OCI-LY1 (cell line): Measurements from ENCODE around the gene RNF19B.

Source experiments
- H2AFZ ChIP-seq: fragments of 200-600 bp; sonication (generic), shearing (Covaris generic); 2 replicates; pipeline ENCODE4 v1.6.0; 2014; ENCODE audit warnings: antibody characterized with exemption, mild to moderate bottlenecking, low read length
- H3F3A ChIP-seq: fragments of 200-600 bp; sonication (generic), shearing (Covaris generic); 2 replicates; pipeline ENCODE4 v1.6.0; 2014; ENCODE audit warnings: mild to moderate bottlenecking, antibody characterized with exemption, low read length, moderate library complexity; ENCODE audit not compliant: insufficient read depth
- H3K27ac ChIP-seq: fragments of 200-600 bp; sonication (generic); 2 replicates; pipeline ENCODE4 v1.5.1; 2014; ENCODE audit warnings: low read length, mixed run types, mild to moderate bottlenecking, low read depth; ENCODE audit not compliant: poor library complexity, severe bottlenecking
- H3K27me3 ChIP-seq: fragments of 200-600 bp; sonication (generic); 2 replicates; pipeline ENCODE4 v1.6.0; 2014; ENCODE audit warnings: antibody characterized with exemption, mild to moderate bottlenecking, low read length, moderate library complexity; ENCODE audit not compliant: insufficient read depth
- H3K36me3 ChIP-seq: fragments of 200-600 bp; sonication (generic); 2 replicates; pipeline ENCODE4 v1.6.1; 2014; ENCODE audit warnings: mild to moderate bottlenecking, antibody characterized with exemption, low read length, moderate library complexity, mixed read lengths; ENCODE audit not compliant: insufficient read depth
- H3K4me1 ChIP-seq: fragments of 200-600 bp; sonication (generic); 2 replicates; pipeline ENCODE4 v1.5.1; 2014; ENCODE audit warnings: mild to moderate bottlenecking, low read length, moderate library complexity; ENCODE audit not compliant: insufficient read depth, severe bottlenecking
- H3K4me2 ChIP-seq: fragments of 200-600 bp; sonication (generic), shearing (Covaris generic); 2 replicates; pipeline ENCODE4 v1.6.1; 2014; ENCODE audit warnings: low read length
- H3K4me3 ChIP-seq: fragments of 200-600 bp; sonication (generic); 2 replicates; pipeline ENCODE4 v1.5.1; 2014; ENCODE audit warnings: low read length, low read depth, mild to moderate bottlenecking, mixed read lengths; ENCODE audit not compliant: poor library complexity, severe bottlenecking
- H3K79me2 ChIP-seq: fragments of 200-600 bp; shearing (Covaris generic); 2 replicates; pipeline ENCODE4 v1.6.1; 2016; ENCODE audit warnings: mixed run types, low read length, mixed read lengths; ENCODE audit not compliant: insufficient read depth
- H3K9ac ChIP-seq: fragments of 200-600 bp; sonication (generic), shearing (Covaris generic); 2 replicates; pipeline ENCODE4 v1.6.1; 2014; ENCODE audit warnings: mild to moderate bottlenecking, low read length, mixed read lengths
- H3K9me2 ChIP-seq: fragments of 200-600 bp; sonication (generic), shearing (Covaris generic); 2 replicates; pipeline ENCODE4 v1.6.1; 2014; ENCODE audit warnings: low read depth, mild to moderate bottlenecking, low read length, mixed read lengths
- H3K9me3 ChIP-seq: fragments of 200-600 bp; shearing (Covaris generic); 2 replicates; pipeline ENCODE4 v1.6.1; 2014; ENCODE audit warnings: low read length, mixed read lengths
- H4K20me1 ChIP-seq: fragments of 200-600 bp; sonication (generic), shearing (Covaris generic); 2 replicates; pipeline ENCODE4 v1.6.0; 2016; ENCODE audit warnings: mild to moderate bottlenecking, low read length; ENCODE audit not compliant: insufficient read depth
- CTCF ChIP-seq: fragments of 200-600 bp; sonication (generic), shearing (Covaris generic); IDR thresholded peaks from 2 replicates; pipeline ENCODE4 v1.5.1; 2017; ENCODE audit warnings: mild to moderate bottlenecking, antibody characterized with exemption, low read length, moderate library complexity, mixed read lengths
- EZH2 ChIP-seq: fragments of 200-600 bp; sonication (generic), shearing (Covaris generic); IDR thresholded peaks from 2 replicates; pipeline ENCODE4 v1.8.0; 2017; ENCODE audit warnings: borderline replicate concordance, mixed run types, mild to moderate bottlenecking, antibody characterized with exemption, low read length, moderate library complexity, mixed read lengths

The RNF19B gene

GRCh38 chr1:32948905-32949304 is 15.7 kb downstream of the RNF19B start:
- Histone ChIP-seq H3K9me3 (no peaks in the 10 kb centered on the region), H3K79me2 (no peaks in the 10 kb centered on the region), H3K4me3 (no peak overlapping the region), H3K9me2 (no peaks in the 10 kb centered on the region), H3F3A (no peaks in the 10 kb centered on the region), H3K4me2 (no peak overlapping the region), H3K36me3 (peaks cover 28% of the 10 kb centered on the region; the same call in 1 of the 2 replicates), H4K20me1 (no peaks in the 10 kb centered on the region), H3K27me3 (no peaks in the 10 kb centered on the region), H3K9ac (no peak overlapping the region), H3K27ac (no peak overlapping the region), H3K4me1 (peaks cover 16% of the 10 kb centered on the region), H2AFZ (no peak overlapping the region)
- TF ChIP-seq EZH2 (no peak), CTCF (no peak)

- H3K27me3 ChIP-seq: no peaks in the 10 kb centered on the region
- H3K9ac ChIP-seq: no peak overlapping the region
- no peak overlapping the region for H3K27ac ChIP-seq
- H4K20me1 ChIP-seq: no peaks in the 10 kb centered on the region
- no peak overlapping the region for H3K4me2 ChIP-seq
- peaks cover 11% of the 10 kb centered on the region for H3K4me1 ChIP-seq
- no peaks in the 10 kb centered on the region for H3K79me2 ChIP-seq
- no peaks in the 10 kb centered on the region for H3F3A ChIP-seq
- no peak overlapping the region for H3K4me3 ChIP-seq
- H3K9me2 ChIP-seq: no peaks in the 10 kb centered on the region
- H3K36me3 ChIP-seq: peaks cover 33% of the 10 kb centered on the region; the same call in 1 of the 2 replicates
- no peak overlapping the region for H2AFZ ChIP-seq
- H3K9me3 ChIP-seq: no peaks in the 10 kb centered on the region
- no peak for TF ChIP-seq EZH2
- no peak for TF ChIP-seq CTCF
These were observed 16.3 kb downstream of the RNF19B start for GRCh38 chr1:32948390-32948722.

- no peak overlapping the region for H3K4me2 ChIP-seq
- H2AFZ ChIP-seq: no peak overlapping the region
- no peaks in the 10 kb centered on the region for H3K79me2 ChIP-seq
- H3K27me3 ChIP-seq: no peaks in the 10 kb centered on the region
- no peaks in the 10 kb centered on the region for H4K20me1 ChIP-seq
- H3K9me3 ChIP-seq: no peaks in the 10 kb centered on the region
- no peak overlapping the region for H3K4me3 ChIP-seq
- no peak overlapping the region for H3K27ac ChIP-seq
- TF ChIP-seq EZH2 (no peak), CTCF (no peak)
- H3K36me3 ChIP-seq: peaks cover 36% of the 10 kb centered on the region; the same call in 1 of the 2 replicates
- H3K9ac ChIP-seq: no peak overlapping the region
- H3K9me2 ChIP-seq: no peaks in the 10 kb centered on the region
- H3F3A ChIP-seq: no peaks in the 10 kb centered on the region
- peaks cover 9% of the 10 kb centered on the region for H3K4me1 ChIP-seq
These were observed 16.8 kb downstream of the RNF19B start for GRCh38 chr1:32947669-32948389.
